Erythroblast (primary cell): ENCODE data around the gene HLA-DPA1.
A peak's percentile ranks its signal among the peaks of the same experiment; 100 is the strongest.

Experiments used
- DNase-seq, 2 experiments: peaks; one replicate each; lab custom pipeline; 2025; lab: John Stamatoyannopoulos, UW
- GATA1 ChIP-seq: IDR thresholded peaks from 2 replicates; pipeline ENCODE4 v1.6.1; 2011; ENCODE audit warnings: low read depth, mild to moderate bottlenecking, control low read depth, low read length, moderate library complexity
- POLR2A ChIP-seq: IDR thresholded peaks from 2 replicates; pipeline ENCODE4 v1.6.1; 2011; ENCODE audit warnings: mild to moderate bottlenecking, low read length

Gene HLA-DPA1

GRCh38 chr6:33073431-33073871 lies at the start of gene HLA-DPA1:
HLA-DPA1 (minus strand) TSS chr6:33073649.
- TF ChIP-seq POLR2A, result no peak
- DNase-seq, result peak in 1 of 2 experiments; percentile 10

GRCh38 chr6:33123181-33123580 lies 49.7 kb upstream of the HLA-DPA1 start:
- no peak for DNase-seq
- TF ChIP-seq GATA1 (no peak), POLR2A (no peak)

- TF ChIP-seq POLR2A, result no peak
- TF ChIP-seq GATA1, result no peak
- DNase-seq, result no peak
These were observed 46.6 kb upstream of the HLA-DPA1 start for GRCh38 chr6:33120001-33120400.

- DNase-seq, result peak; percentile 56 to 78
- TF ChIP-seq POLR2A (no peak), GATA1 (no peak)
These were observed 45.2 kb upstream of the HLA-DPA1 start for GRCh38 chr6:33118525-33119123.

GRCh38 chr6:33117811-33118277 lies 44.4 kb upstream of the HLA-DPA1 start:
- DNase-seq, result no peak

GRCh38 chr6:33116841-33117711 lies 43.6 kb upstream of the HLA-DPA1 start:
- TF ChIP-seq POLR2A, result no peak
- no peak for TF ChIP-seq GATA1
- no peak for DNase-seq

More at GRCh38 chr6:33117811-33118277, 44.4 kb upstream of the HLA-DPA1 start:
- TF ChIP-seq POLR2A, result no peak
- no peak for TF ChIP-seq GATA1

- DNase-seq, result no peak
- TF ChIP-seq GATA1, result no peak
- TF ChIP-seq POLR2A, result no peak
These were observed 43.0 kb upstream of the HLA-DPA1 start for GRCh38 chr6:33116417-33116816.

- TF ChIP-seq POLR2A (no peak), GATA1 (no peak)
- no peak for DNase-seq
These were observed 41.0 kb upstream of the HLA-DPA1 start for GRCh38 chr6:33114406-33114805.

- TF ChIP-seq GATA1, result no peak
- DNase-seq, result no peak
These were observed 40.3 kb upstream of the HLA-DPA1 start for GRCh38 chr6:33113755-33114154.

- TF ChIP-seq GATA1 (no peak), POLR2A (no peak)
- DNase-seq, result peak; percentile 20 to 48
These were observed 38.7 kb upstream of the HLA-DPA1 start for GRCh38 chr6:33112148-33112547.

- TF ChIP-seq GATA1 (no peak), POLR2A (no peak)
- no peak for DNase-seq
These were observed 34.9 kb upstream of the HLA-DPA1 start for GRCh38 chr6:33108307-33108706.

- no peak for DNase-seq
- no peak for TF ChIP-seq POLR2A
- no peak for TF ChIP-seq GATA1
These were observed 34.2 kb upstream of the HLA-DPA1 start for GRCh38 chr6:33107641-33108040.

GRCh38 chr6:33105916-33106871 lies 32.7 kb upstream of the HLA-DPA1 start:
- TF ChIP-seq POLR2A, result no peak
- TF ChIP-seq GATA1, result no peak

More at GRCh38 chr6:33105916-33106871, 32.7 kb upstream of the HLA-DPA1 start:
- DNase-seq, result no peak
